Mucosa of stomach (tissue), 1 donor: ENCODE results near the gene UBE3A.
"Not testable (repeated sequence)": the region's sequence is repeated elsewhere in the genome, so short reads cannot be mapped to it uniquely, and the experiment has no call there.

ENCODE experiments used
- H3K27me3 ChIP-seq: one replicate; pipeline ENCODE4 v1.7.0; 2013; ENCODE audit warnings: mild to moderate bottlenecking, low read length; ENCODE audit not compliant: control insufficient read depth, insufficient read depth
- H3K36me3 ChIP-seq: one replicate; pipeline ENCODE4 v1.7.0; 2013; ENCODE audit warnings: low read length; ENCODE audit not compliant: control insufficient read depth, insufficient read depth
- H3K4me1 ChIP-seq: one replicate; pipeline ENCODE4 v1.7.0; 2013; ENCODE audit warnings: mild to moderate bottlenecking, low read length; ENCODE audit not compliant: control insufficient read depth, insufficient read depth
- H3K4me3 ChIP-seq: one replicate; pipeline ENCODE4 v1.7.0; 2013; ENCODE audit warnings: low read length
- H3K9ac ChIP-seq: one replicate; pipeline ENCODE4 v1.7.0; 2013; ENCODE audit warnings: mild to moderate bottlenecking, low read length, moderate library complexity
- H3K9me3 ChIP-seq: one replicate; pipeline ENCODE4 v1.7.0; 2013; ENCODE audit warnings: mild to moderate bottlenecking, low read length, moderate library complexity; ENCODE audit not compliant: control insufficient read depth
- donor health status: Pancreatic carcinoma.

The UBE3A gene

GRCh38 chr15:25415217-25415616, 23.6 kb downstream of the UBE3A start:
- Histone ChIP-seq H3K27me3 (no peaks in the 10 kb centered on the region), H3K36me3 (no peaks in the 10 kb centered on the region), H3K9ac (no peak overlapping the region), H3K4me1 (peaks cover 13% of the 10 kb centered on the region), H3K9me3 (no peaks in the 10 kb centered on the region), H3K4me3 (no peak overlapping the region)

- no peaks in the 10 kb centered on the region for H3K9me3 ChIP-seq
- H3K27me3 ChIP-seq: no peaks in the 10 kb centered on the region
- peaks cover 8% of the 10 kb centered on the region for H3K4me1 ChIP-seq
- H3K36me3 ChIP-seq: no peaks in the 10 kb centered on the region
- H3K9ac ChIP-seq: no peak overlapping the region
- no peak overlapping the region for H3K4me3 ChIP-seq
Measured at GRCh38 chr15:25410649-25411048, 28.2 kb downstream of the UBE3A start.

GRCh38 chr15:25409731-25410130, 29.1 kb downstream of the UBE3A start:
- not testable (repeated sequence) for H3K4me3 ChIP-seq, H3K9ac ChIP-seq, H3K36me3 ChIP-seq, H3K4me1 ChIP-seq, H3K27me3 ChIP-seq, H3K9me3 ChIP-seq

GRCh38 chr15:25408929-25409328, 29.9 kb downstream of the UBE3A start:
- Histone ChIP-seq H3K4me3 (no peak overlapping the region), H3K36me3 (no peaks in the 10 kb centered on the region), H3K9ac (no peak overlapping the region), H3K27me3 (no peaks in the 10 kb centered on the region), H3K4me1 (peaks cover 8% of the 10 kb centered on the region), H3K9me3 (no peaks in the 10 kb centered on the region)

- Histone ChIP-seq H3K4me1 (peaks cover 5% of the 10 kb centered on the region), H3K9me3 (no peaks in the 10 kb centered on the region), H3K36me3 (no peaks in the 10 kb centered on the region), H3K9ac (no peak overlapping the region), H3K27me3 (no peaks in the 10 kb centered on the region), H3K4me3 (no peak overlapping the region)
Measured at GRCh38 chr15:25408428-25408827, 30.4 kb downstream of the UBE3A start.

GRCh38 chr15:25407950-25408349, 30.9 kb downstream of the UBE3A start:
- H3K9ac ChIP-seq: no peak overlapping the region
- H3K4me3 ChIP-seq: no peak overlapping the region
- H3K27me3 ChIP-seq: no peaks in the 10 kb centered on the region
- no peaks in the 10 kb centered on the region for H3K36me3 ChIP-seq
- no peaks in the 10 kb centered on the region for H3K9me3 ChIP-seq
- peaks cover 5% of the 10 kb centered on the region for H3K4me1 ChIP-seq

- Histone ChIP-seq H3K27me3 (no peaks in the 10 kb centered on the region), H3K4me1 (peaks cover 5% of the 10 kb centered on the region), H3K9ac (no peak overlapping the region), H3K9me3 (no peaks in the 10 kb centered on the region), H3K36me3 (no peaks in the 10 kb centered on the region), H3K4me3 (no peak overlapping the region)
Measured at GRCh38 chr15:25406846-25407245, 32.0 kb downstream of the UBE3A start.

GRCh38 chr15:25406261-25406660, 32.6 kb downstream of the UBE3A start:
- H3K9ac ChIP-seq: no peak overlapping the region
- H3K9me3 ChIP-seq: no peaks in the 10 kb centered on the region
- H3K27me3 ChIP-seq: no peaks in the 10 kb centered on the region
- no peak overlapping the region for H3K4me3 ChIP-seq
- H3K36me3 ChIP-seq: no peaks in the 10 kb centered on the region
- peaks cover 5% of the 10 kb centered on the region for H3K4me1 ChIP-seq

GRCh38 chr15:25403771-25404170, 35.1 kb downstream of the UBE3A start:
- Histone ChIP-seq H3K9ac (no peak overlapping the region), H3K36me3 (no peaks in the 10 kb centered on the region), H3K4me3 (no peak overlapping the region), H3K4me1 (no peaks in the 10 kb centered on the region), H3K27me3 (no peaks in the 10 kb centered on the region), H3K9me3 (no peaks in the 10 kb centered on the region)

- H3K4me3 ChIP-seq: no peak overlapping the region
- H3K9ac ChIP-seq: no peak overlapping the region
- H3K27me3 ChIP-seq: no peaks in the 10 kb centered on the region
- H3K36me3 ChIP-seq: no peaks in the 10 kb centered on the region
- H3K9me3 ChIP-seq: no peaks in the 10 kb centered on the region
- no peaks in the 10 kb centered on the region for H3K4me1 ChIP-seq
Measured at GRCh38 chr15:25402342-25402741, 36.5 kb downstream of the UBE3A start.

GRCh38 chr15:25401501-25401900, 37.3 kb downstream of the UBE3A start:
- H3K4me3 ChIP-seq: no peak overlapping the region
- H3K27me3 ChIP-seq: no peaks in the 10 kb centered on the region
- no peak overlapping the region for H3K9ac ChIP-seq
- H3K4me1 ChIP-seq: no peaks in the 10 kb centered on the region
- H3K36me3 ChIP-seq: no peaks in the 10 kb centered on the region
- H3K9me3 ChIP-seq: no peaks in the 10 kb centered on the region

GRCh38 chr15:25397100-25397499, 41.7 kb downstream of the UBE3A start:
- Histone ChIP-seq H3K9ac (no peak overlapping the region), H3K4me3 (no peak overlapping the region), H3K36me3 (no peaks in the 10 kb centered on the region), H3K4me1 (no peaks in the 10 kb centered on the region), H3K9me3 (no peaks in the 10 kb centered on the region), H3K27me3 (no peaks in the 10 kb centered on the region)

- no peaks in the 10 kb centered on the region for H3K9me3 ChIP-seq
- H3K27me3 ChIP-seq: no peaks in the 10 kb centered on the region
- no peaks in the 10 kb centered on the region for H3K36me3 ChIP-seq
- no peak overlapping the region for H3K9ac ChIP-seq
- no peaks in the 10 kb centered on the region for H3K4me1 ChIP-seq
- H3K4me3 ChIP-seq: no peak overlapping the region
Measured at GRCh38 chr15:25394898-25395297, 43.9 kb downstream of the UBE3A start.
